Hippocampal formation (tissue), 2 donors: ENCODE measurements around the gene R3HDM2.

ENCODE experiments used
- DNase-seq, 2 donors: peaks; one replicate each; lab custom pipeline; 2025; lab: John Stamatoyannopoulos, UW

Gene R3HDM2

GRCh38 chr12:57430931-57431566 lies at the start of gene R3HDM2:
TSS of gene R3HDM2 (minus strand) at chr12:57431043. CDS start at chr12:57310428, 120,615 bp downstream.
- peak; percentile 89 to 91 for DNase-seq

GRCh38 chr12:57479376-57480115 lies 48.7 kb upstream of the R3HDM2 start, which contains the start of gene ARHGAP9:
TSS of gene ARHGAP9 (minus strand) at chr12:57479866. CDS start at chr12:57479406, 460 bp downstream.
- DNase-seq: no peak

- no peak for DNase-seq
These were observed 48.2 kb upstream of the R3HDM2 start for GRCh38 chr12:57479043-57479375.

GRCh38 chr12:57477710-57478681 lies 47.2 kb upstream of the R3HDM2 start:
- DNase-seq: no peak

GRCh38 chr12:57476993-57477709 lies 46.3 kb upstream of the R3HDM2 start:
- no peak for DNase-seq

GRCh38 chr12:57476162-57476992 lies 45.5 kb upstream of the R3HDM2 start:
- DNase-seq: no peak

- DNase-seq: no peak
These were observed 44.7 kb upstream of the R3HDM2 start for GRCh38 chr12:57475271-57476161.

- DNase-seq: no peak
These were observed 44.0 kb upstream of the R3HDM2 start for GRCh38 chr12:57474862-57475261.

GRCh38 chr12:57474430-57474829 lies 43.6 kb upstream of the R3HDM2 start:
- DNase-seq: no peak

GRCh38 chr12:57473886-57474285 lies 43.0 kb upstream of the R3HDM2 start:
- no peak for DNase-seq

GRCh38 chr12:57473392-57473791 lies 42.5 kb upstream of the R3HDM2 start:
- DNase-seq: no peak

- DNase-seq: no peak
These were observed 41.5 kb upstream of the R3HDM2 start for GRCh38 chr12:57472391-57472790.

- DNase-seq: no peak
These were observed 40.8 kb upstream of the R3HDM2 start for GRCh38 chr12:57471661-57472060.

GRCh38 chr12:57470970-57471656 lies 40.3 kb upstream of the R3HDM2 start:
- no peak for DNase-seq

GRCh38 chr12:57470286-57470969 lies 39.6 kb upstream of the R3HDM2 start:
- DNase-seq: no peak

GRCh38 chr12:57469296-57470164 lies 38.7 kb upstream of the R3HDM2 start:
- no peak for DNase-seq

- DNase-seq: no peak
These were observed 37.1 kb upstream of the R3HDM2 start for GRCh38 chr12:57467915-57468314.
